Uterus (tissue), 2 donors: Measurements from ENCODE around the gene DAB2IP.

ENCODE experiments used
- POLR2A ChIP-seq, 2 donors: fragments of 450-650 bp; IDR thresholded peaks; one replicate each; pipeline ENCODE4 v1.6.1; 2016; ENCODE audit warnings: antibody characterized with exemption in 2 of 2, mild to moderate bottlenecking in 1 of 2, moderate library complexity in 1 of 2
- TF ChIP-seq, protein P1 (sequence below), 4 experiments: fragments of 200-600 bp in 2 of 4; fragments of 450-650 bp in 2 of 4; sonication (generic) in 2 of 4; IDR thresholded peaks; one replicate each; pipeline ENCODE4 v1.5.1; 2016 to 2019; ENCODE audit warnings: antibody characterized with exemption in 4 of 4, mild to moderate bottlenecking in 2 of 4, moderate library complexity in 1 of 4

- TF ChIP-seq POLR2A (IDR thresholded peaks at IDR 0.05): no peak
- TF ChIP-seq, protein P1, sequence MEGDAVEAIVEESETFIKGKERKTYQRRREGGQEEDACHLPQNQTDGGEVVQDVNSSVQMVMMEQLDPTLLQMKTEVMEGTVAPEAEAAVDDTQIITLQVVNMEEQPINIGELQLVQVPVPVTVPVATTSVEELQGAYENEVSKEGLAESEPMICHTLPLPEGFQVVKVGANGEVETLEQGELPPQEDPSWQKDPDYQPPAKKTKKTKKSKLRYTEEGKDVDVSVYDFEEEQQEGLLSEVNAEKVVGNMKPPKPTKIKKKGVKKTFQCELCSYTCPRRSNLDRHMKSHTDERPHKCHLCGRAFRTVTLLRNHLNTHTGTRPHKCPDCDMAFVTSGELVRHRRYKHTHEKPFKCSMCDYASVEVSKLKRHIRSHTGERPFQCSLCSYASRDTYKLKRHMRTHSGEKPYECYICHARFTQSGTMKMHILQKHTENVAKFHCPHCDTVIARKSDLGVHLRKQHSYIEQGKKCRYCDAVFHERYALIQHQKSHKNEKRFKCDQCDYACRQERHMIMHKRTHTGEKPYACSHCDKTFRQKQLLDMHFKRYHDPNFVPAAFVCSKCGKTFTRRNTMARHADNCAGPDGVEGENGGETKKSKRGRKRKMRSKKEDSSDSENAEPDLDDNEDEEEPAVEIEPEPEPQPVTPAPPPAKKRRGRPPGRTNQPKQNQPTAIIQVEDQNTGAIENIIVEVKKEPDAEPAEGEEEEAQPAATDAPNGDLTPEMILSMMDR (IDR thresholded peaks at IDR 0.05): no peak
Observed at GRCh38 chr9:121731919-121732318, 80.5 kb downstream of the DAB2IP start.
